Keratinocyte (primary cell): ENCODE data around the gene MED15.

Experiments used
- CTCF ChIP-seq, 3 experiments: IDR thresholded peaks in 1 of 3; conservative IDR thresholded peaks in 1 of 3; optimal IDR thresholded peaks in 1 of 3; 2 replicates in 2 of 3; 3 replicates in 1 of 3; pipeline versions ENCODE3 to v1.5.1; 2011; ENCODE audit warnings: low read length in 3 of 3, mild to moderate bottlenecking in 3 of 3, moderate library complexity in 2 of 3, control low read depth in 1 of 3, inconsistent platforms in 1 of 3; ENCODE audit not compliant: insufficient read depth in 2 of 3; ENCODE audit errors: extremely low read depth in 1 of 3
- EZH2 ChIP-seq: IDR thresholded peaks from one replicate; pipeline ENCODE4 v1.6.1; 2012; ENCODE audit warnings: inconsistent platforms, mild to moderate bottlenecking, low read length, moderate library complexity

DNA sequence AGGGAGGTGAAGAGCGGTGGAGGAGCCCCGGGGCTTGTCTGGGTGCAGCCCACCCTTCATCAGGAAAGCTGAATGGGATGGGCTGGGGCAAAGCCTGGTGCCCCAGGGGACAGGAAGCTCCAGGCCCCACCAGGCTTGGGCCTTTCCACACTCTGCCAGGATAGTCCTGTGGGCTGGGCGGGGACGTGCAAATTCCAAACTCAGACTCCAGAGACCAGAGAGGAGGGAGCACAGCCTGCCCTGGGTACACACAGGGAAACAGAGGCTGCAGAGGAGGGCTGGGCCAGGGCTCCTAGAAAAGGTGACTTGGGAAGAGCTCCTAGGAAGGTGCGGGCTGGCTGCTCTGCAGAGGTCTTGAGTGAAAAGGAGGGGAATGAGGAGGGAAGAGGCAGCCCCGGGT, 124.7 kb downstream of the MED15 start:
- TF ChIP-seq CTCF (optimal IDR thresholded peaks at IDR 0.05 in 1 of 3, IDR thresholded peaks at IDR 0.05 in 1 of 3, conservative IDR thresholded peaks at IDR 0.05 in 1 of 3; ENCODE audit: extremely low read depth in 1 of 3, insufficient read depth in 2 of 3, low read length in 3 of 3) = no peak
- no peak for TF ChIP-seq EZH2
